Omental fat pad (tissue), 4 donors: ENCODE measurements around the gene CXADR. TPM values are rescaled to one million over a fixed set of nuclear protein-coding genes. Genes with fewer than 3 reads are reported as not detected.
A peak's percentile ranks its signal among the peaks of the same experiment; 100 is the strongest.

Experiments used
- ATAC-seq: fragments of 150-250 bp; one replicate; pipeline ENCODE4 v1.9.1; 2016; ENCODE audit warnings: mild to moderate bottlenecking, moderate library complexity; ENCODE audit not compliant: low FRiP score
- DNase-seq: peaks from one replicate; pipeline ENCODE4 v3.0.0-alpha.2; 2019; ENCODE audit warnings: low spot score
- CTCF ChIP-seq, 3 donors: fragments of 450-650 bp; IDR thresholded peaks; one replicate each; pipeline ENCODE4 v1.5.1; 2016 to 2017; ENCODE audit warnings: antibody characterized with exemption in 3 of 3, mild to moderate bottlenecking in 3 of 3, moderate library complexity in 2 of 3
- total RNA-seq, 4 donors: library from RNA; depleted of rRNA; stranded (reverse); fragments of >200 nt; gene quantifications; one replicate each; pipeline ENCODE4 v1.1.0, GENCODE V29; 2016

Gene CXADR
- total RNA-seq, 4 donors from 2014 or later: 0.63 to 61.8 (median 19.5) TPM

GRCh38 chr21:17602874-17603273 is 90.0 kb downstream of the CXADR start:
- TF ChIP-seq CTCF (IDR thresholded peaks at IDR 0.05): no peak
- DNase-seq (no peak), ATAC-seq (no peak)

- no peak for ATAC-seq
- TF ChIP-seq CTCF (IDR thresholded peaks at IDR 0.05): no peak
- DNase-seq: no peak
Measured at GRCh38 chr21:17607684-17608083, 94.8 kb downstream of the CXADR start.

GRCh38 chr21:17609681-17610080 is 96.8 kb downstream of the CXADR start:
- no peak for ATAC-seq
- TF ChIP-seq CTCF (IDR thresholded peaks at IDR 0.05): no peak
- DNase-seq: no peak

- TF ChIP-seq CTCF (IDR thresholded peaks at IDR 0.05): no peak
- DNase-seq: no peak
- no peak for ATAC-seq
Measured at GRCh38 chr21:17610911-17611310, 98.1 kb downstream of the CXADR start.

GRCh38 chr21:17611414-17612022 is 98.7 kb downstream of the CXADR start:
- TF ChIP-seq CTCF (IDR thresholded peaks at IDR 0.05): no peak
- ATAC-seq: peak; percentile 77
- DNase-seq: peak; percentile 75

GRCh38 chr21:17612023-17612564 is 99.3 kb downstream of the CXADR start:
- no peak for TF ChIP-seq CTCF (IDR thresholded peaks at IDR 0.05)
- peak; percentile 68 for ATAC-seq
- peak; percentile 29 for DNase-seq

- no peak for DNase-seq
- peak; percentile 82 for ATAC-seq
- TF ChIP-seq CTCF (IDR thresholded peaks at IDR 0.05): no peak
Measured at GRCh38 chr21:17612565-17613241, 99.9 kb downstream of the CXADR start, which contains the start of gene BTG3. Gene BTG3, minus strand, starts transcription at chr21:17612901. Its CDS starts 3,757 bp downstream, at chr21:17609144.
